Urothelium cell line (cell line): Measurements from ENCODE around the gene RAD51B.

Experiments
- DNase-seq: peaks from one replicate; pipeline ENCODE4 v3.0.0; 2011; ENCODE audit warnings: low spot score, mixed read lengths
- FAIRE-seq: peaks from 2 replicates; lab custom pipeline; 2011; peaks lifted over from hg19 to GRCh38; lab: Jason Lieb, UNC

RAD51B gene

DNA sequence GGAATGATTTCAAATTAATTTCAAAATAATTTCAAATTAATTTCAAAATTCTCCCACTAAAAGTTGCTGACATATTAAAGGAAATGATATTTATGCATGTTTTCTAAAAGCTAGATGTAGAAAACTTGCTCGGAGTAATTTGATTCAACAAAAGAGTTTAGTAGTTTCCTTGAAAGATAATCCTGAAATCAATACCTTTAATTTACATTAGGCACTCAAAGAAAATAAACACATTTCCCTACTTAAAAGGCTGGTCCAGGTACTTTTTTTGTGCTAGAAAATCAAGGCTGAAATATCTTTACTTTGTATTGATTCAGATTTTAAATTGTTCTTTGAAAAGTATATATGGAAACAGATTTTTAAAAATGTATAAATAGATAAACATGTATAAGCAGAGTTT, 370.5 kb downstream of the RAD51B start:
- no peak for FAIRE-seq

DNA sequence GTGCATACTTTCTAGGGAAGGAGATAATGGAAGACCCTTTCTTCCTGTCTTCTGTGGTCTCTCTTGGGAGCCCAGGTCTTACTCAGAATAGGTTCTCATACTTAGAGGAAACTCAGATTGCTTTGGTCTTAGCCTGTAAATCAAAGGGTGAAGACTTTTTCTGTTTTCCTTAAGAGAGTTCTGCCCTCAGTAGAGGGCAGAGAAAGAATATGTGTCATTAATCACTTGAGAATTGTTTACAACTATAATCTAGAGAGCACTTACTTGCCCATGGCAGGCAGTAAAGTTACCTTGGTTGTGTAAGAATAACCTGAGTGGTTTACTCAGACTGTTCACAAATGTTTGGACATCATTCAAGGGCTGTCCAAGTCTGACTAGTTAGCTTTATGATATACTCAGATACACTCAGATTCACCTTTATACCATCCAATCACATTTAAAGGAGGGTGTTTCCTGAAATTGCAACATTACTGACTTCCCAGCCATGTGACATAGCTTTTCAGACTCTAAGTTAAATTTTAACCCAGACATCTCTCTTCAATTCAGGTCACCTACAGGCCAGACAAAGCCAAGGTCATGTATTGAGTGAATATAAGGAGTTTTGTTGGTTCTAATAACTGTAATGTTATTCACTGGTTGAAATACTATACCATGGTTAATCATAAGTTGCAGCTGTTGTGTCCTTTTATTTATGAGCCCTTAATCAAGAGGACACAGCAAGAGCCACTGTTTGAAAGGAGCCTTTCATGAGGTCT, 372.2 kb downstream of the RAD51B start:
- DNase-seq (no peak), FAIRE-seq (peak; percentile 75)

More for the DNA sequence above, 370.5 kb downstream of the RAD51B start:
- no peak for DNase-seq

DNA sequence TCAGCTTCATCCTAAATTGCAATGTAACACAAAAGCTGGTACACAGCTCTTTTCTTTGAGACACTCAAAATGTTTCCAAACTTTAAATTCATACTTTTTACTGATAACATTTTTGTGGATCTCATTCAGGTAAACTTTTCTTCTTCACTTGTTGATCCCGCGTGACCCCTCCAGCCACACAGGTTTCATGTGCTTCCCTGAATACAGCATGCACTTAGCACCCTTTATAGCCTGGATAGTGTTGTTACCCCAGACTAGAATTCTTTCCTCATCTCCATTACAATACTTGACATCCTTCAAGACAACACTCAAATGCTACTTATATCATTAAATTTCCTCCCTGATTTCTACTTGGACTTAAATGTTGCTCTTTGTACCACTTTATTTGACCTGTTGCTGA, 373.4 kb downstream of the RAD51B start:
- peak; percentile 58 for FAIRE-seq
- no peak for DNase-seq

DNA sequence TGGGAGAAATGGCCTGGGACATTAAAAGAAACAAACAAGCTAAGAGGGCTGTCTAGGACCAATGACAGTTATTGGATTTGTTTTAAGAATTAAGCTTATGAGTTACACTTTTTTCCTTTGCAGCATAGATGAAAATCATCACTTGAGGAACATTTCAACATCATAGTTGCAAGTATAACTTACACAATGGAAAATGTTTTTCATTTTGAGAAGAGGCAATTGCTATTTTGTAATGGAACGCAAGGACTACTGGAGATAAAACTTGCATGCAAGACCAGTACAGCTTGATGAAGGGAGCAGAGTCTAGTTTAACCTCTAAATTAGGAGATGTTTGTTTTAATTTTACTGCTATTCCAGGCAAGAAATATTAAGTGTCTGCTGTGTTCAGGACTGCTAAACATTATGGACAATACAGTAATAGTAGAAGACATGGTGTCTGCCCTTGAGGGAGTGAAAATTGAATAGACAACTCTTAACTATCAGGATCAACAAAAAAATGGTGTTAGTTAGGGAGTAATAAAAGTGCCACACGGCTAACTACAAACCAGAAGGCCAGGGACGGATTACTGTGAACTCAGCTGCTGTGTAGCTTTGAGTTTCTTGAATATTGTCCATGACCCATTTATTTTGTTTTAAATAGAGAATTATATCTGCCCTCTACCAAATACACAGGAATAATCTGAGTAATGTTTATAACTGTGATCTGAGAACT, 374.5 kb downstream of the RAD51B start:
- peak; percentile 87 for FAIRE-seq
- DNase-seq = no peak

DNA sequence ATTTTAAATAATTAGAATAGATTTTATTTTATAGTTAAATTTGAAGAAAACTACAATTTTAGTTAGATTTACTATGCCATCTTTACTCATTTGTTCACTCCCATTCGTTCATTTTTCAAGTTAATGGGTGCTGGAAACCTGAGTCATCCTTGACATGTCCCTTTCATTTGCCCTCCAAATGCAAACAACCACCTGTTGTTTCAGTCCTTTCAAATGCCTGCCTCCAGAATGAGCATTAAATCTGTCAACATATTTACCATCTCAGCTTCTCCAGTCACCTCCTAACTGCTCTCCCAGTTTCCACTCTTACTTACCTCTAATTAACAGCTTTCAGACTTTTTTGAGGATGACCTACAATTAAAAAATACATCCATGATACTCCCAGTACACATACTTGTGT, 375.5 kb downstream of the RAD51B start:
- DNase-seq (no peak), FAIRE-seq (peak; percentile 52)

DNA sequence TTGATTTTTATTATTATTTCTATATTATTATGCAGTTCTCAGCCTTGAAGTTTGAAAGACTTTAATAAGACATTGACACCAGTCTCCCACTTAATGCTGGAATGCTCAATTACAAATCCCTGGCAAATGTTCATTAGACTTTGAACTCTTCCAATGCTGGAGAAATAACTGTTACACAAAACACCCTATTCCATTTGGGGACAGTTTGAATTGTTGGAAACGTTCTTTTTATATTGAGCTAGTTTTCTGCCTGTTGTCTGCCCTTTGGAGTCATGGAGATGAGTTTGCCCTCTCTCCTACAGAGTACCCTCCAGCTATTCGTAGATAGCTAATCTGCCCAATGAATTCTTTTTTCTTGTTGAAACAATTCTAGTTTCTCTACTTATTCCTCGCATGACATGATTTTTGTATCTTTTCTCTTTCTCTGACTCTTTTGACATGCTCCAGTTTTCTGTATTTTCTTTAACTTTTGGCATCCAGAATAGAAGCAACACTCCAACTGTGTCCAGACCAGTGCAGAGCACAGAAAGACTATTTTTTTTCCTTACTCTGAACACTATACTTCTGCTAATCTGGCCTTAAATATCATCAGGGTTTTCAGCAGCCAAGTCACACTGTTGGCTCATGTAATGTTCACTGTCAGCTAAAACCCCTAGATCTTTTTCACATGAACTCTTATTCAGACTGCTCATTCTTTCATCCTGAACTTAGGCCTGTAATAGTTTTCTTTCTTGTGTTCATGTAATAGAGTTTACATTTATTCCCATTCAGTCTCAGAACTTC, 379.3 kb downstream of the RAD51B start:
- FAIRE-seq = peak; percentile 68
- no peak for DNase-seq

DNA sequence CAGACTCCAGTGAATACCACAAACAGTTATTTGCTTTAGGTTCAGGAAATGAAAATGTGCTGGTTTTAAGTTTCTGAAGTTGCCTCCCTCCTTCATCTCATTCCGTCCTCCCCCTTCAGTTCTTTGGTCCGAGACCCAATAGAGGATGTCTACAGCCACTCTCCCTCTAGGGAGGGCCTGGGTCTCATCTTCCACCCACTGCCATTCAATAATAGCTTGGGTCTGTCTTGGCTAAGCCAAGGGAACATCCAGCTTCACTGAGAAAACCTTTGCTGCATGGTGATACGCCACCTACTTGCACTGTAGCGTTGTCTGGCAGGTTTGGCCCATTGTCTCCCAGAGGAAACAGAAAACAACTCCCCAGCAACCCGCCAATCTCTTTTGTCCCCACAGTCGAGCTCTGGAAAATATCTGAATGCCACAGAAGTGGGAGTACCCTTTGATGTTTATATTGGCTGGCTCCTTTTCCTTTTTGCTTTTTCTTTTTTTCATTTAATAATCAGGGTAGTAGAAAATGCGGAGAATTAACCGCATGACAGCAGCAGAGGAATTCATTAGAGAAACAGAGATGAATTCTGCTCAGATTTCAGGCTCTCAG, 380.1 kb downstream of the RAD51B start:
- FAIRE-seq (peak; percentile 92), DNase-seq (no peak)

DNA sequence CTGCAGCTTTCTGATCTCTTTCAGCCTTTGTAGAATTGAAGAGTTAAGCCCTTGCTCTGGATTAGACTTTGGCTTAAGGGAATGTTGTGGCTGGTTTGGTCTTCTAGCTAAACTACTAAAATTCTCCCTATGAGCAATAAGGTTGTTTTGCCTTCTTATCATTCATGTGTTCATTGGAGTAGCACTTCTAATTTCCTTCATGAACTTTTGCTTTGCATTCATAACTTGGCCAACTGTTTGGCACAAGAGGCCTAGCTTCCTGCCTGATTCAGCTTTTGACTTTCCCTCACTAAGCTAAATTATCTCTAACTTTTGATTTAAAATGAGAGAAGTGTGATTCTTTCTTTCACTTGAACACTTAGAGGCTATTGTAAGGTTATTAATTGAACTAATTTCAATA, 384.3 kb downstream of the RAD51B start:
- FAIRE-seq (no peak), DNase-seq (no peak)

DNA sequence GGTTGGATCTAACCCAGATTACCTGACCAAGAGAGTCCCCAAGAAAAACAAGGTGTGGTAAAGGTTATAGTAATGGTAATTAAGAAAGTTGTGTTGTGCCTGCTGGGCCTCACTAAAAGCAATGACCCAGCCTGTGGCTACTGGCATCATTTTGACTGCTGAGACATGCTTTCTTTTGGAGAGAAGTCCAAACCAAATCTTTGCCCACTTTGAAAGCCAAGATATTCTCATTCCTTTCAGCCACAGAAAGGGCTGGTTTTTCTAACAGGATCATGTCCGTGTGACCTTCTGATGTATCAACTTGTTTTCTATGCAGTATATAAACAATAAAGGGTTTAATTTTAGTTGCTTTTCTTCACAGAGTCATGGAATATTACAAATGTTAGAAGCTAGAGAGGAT, 388.6 kb downstream of the RAD51B start:
- no peak for DNase-seq
- FAIRE-seq = no peak

DNA sequence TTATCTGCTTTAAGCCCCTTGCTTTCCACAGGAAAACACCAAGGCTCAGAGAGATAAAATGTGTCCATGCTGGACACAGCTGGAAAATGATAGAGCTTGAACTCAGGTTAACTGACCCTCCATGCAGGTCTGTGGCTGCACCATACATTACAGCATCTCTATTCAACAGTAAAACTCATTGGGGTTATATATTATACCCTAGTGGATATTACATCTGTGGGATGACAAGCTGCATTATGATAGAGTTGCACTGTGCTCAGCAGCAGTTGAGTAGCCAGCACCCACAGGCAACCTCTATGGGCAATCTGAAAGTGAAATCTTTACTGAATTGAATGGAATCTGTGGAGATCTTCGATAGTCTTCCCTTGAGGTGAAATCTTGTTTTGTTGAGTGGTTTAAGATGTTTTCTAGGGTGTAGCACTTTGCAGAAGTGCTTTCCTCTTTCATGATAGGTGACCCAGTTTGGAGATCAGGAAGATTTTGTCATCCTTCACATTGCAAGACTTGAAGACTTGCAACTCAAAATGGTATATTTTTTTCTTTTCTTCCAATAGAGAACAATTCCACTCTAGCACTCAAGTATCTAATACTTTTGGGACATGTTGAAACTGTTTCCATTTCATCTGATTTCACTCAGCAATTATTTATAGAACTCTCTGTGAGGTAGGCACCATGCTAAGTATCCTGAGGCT, 389.2 kb downstream of the RAD51B start:
- FAIRE-seq (peak; percentile 56), DNase-seq (no peak)

DNA sequence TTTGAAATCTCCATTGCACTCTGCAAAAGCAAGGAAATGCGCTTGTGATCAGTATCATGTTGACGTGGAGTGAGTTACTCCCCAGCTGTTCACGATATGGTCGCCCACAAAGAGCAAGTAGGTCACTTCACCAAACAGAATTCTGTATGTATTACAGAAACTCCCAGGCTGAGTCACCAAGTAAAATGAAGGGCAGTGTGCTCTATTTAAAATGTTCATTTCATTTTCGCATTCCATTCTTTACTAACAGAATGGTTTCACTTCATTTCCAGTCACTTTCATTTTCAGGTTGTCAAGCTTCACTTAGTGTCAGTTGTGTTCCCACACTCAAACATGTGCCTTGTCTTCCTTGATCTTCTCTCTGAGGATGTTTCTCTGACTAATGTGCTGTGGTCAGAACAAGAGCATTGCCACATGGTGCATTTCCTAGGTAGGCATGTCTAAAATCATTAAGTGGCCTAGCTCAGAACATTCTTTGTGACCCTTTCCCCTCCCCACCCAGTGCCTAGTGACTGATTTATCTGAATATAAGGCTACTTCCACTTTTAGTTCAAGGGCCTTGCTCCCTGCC, 391.2 kb downstream of the RAD51B start:
- FAIRE-seq (peak; percentile 94), DNase-seq (peak; percentile 69)

DNA sequence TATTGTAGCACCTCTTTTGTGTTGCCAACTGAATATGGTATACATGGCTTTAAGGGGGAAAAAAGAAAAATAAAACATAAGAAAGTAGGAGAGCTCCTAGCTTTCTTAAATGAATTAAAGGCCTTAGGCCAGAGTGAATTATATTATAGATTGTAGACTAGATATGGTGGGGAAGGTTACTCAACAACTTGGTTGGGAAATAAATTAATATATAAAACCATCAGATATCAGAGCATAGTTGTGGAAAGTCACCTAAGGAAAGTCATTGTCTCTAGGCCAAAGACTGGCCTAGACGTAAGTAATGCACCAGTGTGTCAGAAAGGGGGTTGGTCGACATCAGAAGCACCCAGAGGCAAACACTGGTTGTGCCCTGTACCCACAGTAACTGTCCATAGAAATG, 391.8 kb downstream of the RAD51B start:
- DNase-seq (no peak), FAIRE-seq (no peak)

DNA sequence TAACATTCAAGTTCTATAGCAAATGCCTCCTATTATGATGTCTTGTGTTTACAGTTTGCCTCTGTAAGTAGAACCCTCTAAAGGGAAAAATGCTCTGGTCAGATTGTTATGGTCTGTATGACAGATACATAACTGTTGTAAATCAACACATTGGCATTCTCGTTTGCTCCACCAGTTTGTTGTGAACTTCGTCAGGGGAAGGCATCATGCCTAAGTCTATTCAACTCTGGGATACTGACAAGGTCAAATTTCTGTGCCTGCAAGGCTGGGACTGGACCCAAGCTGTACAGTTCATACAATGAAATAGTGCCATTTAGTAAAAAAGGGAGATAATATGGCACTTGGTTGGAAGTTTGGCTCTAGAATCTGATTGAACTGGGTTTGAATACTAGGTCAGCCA, 392.3 kb downstream of the RAD51B start:
- DNase-seq (no peak), FAIRE-seq (peak; percentile 42)

DNA sequence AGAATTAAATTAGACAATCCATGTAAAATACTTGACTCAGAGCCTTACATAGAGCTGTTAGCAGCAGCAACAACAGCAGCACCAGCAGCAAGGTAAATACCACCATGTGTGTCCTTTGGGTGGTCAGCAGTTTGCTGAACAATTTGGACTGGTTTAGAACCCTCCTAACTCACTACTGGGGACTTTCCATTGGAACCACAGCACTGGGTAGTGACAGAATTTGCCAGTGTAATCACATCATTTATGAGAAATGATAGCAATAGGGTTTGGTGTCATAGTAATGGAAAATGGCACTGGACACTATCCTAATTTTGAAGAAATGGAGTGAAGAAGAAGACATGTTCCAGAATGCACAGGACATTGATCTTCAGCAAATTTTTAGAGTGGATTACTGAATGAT, 392.8 kb downstream of the RAD51B start:
- FAIRE-seq (no peak), DNase-seq (no peak)

DNA sequence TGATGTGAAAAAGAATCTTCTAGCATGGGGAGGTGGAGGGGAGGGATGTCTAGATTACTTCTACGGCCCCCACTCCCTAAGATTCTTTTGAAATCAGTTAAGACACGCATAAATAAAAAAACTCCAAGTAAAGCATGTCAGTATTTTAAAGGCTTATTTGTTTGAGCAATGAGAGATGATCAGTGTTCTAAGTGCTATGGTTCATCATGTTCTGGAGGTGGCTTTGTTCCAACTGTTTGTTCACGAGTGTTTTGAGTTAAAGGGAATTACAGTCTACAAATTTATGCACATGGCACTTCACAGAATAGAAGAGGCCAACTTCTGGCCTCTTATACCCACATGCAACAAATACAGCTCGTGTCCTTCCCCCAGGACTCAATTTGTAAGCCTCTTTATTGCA, 394.9 kb downstream of the RAD51B start:
- FAIRE-seq (peak; percentile 37), DNase-seq (no peak)

DNA sequence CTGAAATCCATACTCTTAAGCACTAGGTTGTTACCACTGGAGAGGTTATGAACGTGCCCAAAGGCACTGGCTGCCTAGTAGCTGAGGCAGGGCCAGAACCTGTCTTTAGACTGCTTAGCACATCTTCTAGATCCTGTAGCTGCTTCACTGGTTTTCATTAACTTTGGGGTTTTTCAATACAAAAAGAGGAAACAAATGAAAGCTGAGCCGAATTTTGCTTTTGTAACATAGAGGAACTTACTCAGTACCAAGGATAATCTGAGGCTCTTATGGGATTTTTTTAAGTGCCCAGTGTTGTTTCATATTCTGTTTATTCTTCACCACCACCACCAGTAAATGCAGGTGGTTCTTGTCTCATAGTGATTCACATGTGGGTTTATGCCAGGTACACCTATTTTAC, 396.1 kb downstream of the RAD51B start:
- no peak for FAIRE-seq
- no peak for DNase-seq

DNA sequence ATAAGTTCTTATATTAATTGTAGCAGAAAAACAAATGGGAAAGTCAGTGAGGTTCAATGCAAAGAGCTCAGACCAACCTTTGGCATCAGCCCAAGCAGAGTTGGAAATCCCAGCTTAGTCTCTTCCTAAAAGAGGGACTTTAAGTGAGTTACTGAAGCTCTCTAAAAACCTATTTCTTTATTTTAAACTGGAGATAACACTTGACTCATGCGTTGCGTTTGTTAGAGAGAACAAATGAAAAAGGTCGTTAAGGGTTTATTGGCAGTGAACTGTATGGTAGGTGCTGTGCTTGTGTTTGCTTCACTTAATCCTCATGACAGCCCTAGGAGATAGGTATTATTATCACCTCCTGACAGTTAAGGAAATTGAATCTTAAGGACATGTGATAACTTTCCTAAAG, 396.5 kb downstream of the RAD51B start:
- FAIRE-seq = no peak
- DNase-seq = no peak

DNA sequence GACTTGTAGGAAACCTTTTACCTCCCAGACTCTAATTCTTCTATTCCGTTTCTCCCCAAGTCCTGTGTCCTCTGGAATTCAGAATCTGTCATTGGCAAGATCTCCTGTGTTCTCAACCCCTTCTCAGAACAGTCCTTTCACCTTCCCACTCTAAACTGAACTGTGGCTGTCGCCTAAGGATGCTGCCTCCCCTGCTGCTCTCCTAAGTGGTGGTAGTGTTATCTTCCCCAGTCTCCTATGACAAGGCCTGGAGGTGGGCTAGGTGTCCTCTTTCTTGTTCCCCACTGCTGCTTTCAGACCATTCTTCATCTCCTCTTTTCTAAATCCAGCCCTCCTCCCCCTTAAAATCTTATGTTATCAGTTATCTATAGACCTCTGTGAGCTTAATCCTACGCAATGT, 397.4 kb downstream of the RAD51B start:
- no peak for DNase-seq
- FAIRE-seq = peak; percentile 75

DNA sequence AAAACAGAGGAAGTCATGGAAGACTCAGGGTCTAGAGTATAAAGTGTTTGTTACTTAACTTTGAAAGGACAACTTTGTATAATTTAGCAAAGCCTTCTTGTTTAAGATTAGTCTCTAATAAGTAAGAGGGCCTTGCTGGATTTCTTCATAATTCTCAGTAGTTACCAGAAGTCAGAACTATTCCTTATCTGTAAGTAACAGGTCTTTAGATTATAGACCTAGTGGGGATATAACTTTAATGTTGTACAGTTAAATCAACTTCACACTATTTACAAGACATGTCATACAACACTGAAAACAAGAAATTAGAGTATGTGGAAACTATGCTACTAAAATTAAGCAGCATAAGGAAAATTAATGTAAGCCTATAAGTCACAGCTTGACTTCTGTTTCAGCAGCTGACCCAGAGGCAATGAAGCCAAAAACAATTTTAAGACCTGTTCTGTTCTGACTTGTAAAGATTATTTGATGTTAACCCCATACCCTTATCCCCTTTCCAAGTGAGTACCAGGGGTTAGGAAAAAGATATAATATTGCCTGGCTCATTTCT, 398.3 kb downstream of the RAD51B start:
- FAIRE-seq (no peak), DNase-seq (no peak)

DNA sequence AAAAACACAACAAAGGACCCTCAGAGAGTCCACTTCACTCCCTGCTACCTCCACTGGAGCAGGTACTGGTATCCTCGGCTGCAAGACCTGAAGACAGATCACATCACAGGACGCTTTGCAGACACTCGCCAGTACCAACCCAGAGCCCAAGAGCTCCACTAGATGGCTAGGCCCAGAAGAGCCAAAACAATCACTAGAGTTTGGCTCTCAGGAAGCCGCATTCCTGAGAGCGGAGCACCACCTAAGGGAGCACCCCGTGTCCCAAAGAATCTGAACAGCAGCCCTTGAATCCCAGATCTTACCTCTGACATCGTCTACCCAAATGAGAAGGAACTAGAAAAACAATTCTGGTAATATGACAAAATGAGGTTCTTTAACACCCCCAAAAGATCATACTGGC, 399.8 kb downstream of the RAD51B start:
- no peak for DNase-seq
- peak; percentile 27 for FAIRE-seq
